Stomach (tissue), 9 donors: ENCODE data around the gene COTL1. TPM values are rescaled to one million over a fixed set of nuclear protein-coding genes. Genes with fewer than 3 reads are reported as not detected.

Experiments
- DNase-seq, 2 donors: peaks; one replicate each; pipeline versions ENCODE4 v3.0.0 to v3.0.0-alpha.2; 2013 to 2019
- H3K27ac ChIP-seq, 5 donors: fragments of 200-600 bp in 4 of 5; sonication (generic) in 4 of 5; one replicate each; pipeline ENCODE4 v1.5.1; 2013 to 2019; ENCODE audit warnings: mild to moderate bottlenecking in 1 of 5, moderate library complexity in 1 of 5
- H3K27me3 ChIP-seq, 3 donors: fragments of 200-600 bp; sonication (generic); one replicate each; pipeline ENCODE4 v1.5.1; 2017 to 2019; ENCODE audit warnings: mixed run types in 1 of 3
- H3K36me3 ChIP-seq, 4 donors: fragments of 200-600 bp; sonication (generic); 1 replicate in 3 of 4; 2 replicates in 1 of 4; pipeline ENCODE4 v1.5.1; 2016 to 2019
- H3K4me1 ChIP-seq, 4 donors: fragments of 200-600 bp; sonication (generic); one replicate each; pipeline ENCODE4 v1.5.1; 2016 to 2019
- H3K4me3 ChIP-seq, 4 donors: fragments of 200-600 bp; sonication (generic) in 3 of 4; one replicate each; pipeline ENCODE4 v1.5.1; 2016 to 2019; ENCODE audit warnings: mild to moderate bottlenecking in 1 of 4
- H3K9me3 ChIP-seq, 4 donors: fragments of 200-600 bp; sonication (generic); one replicate each; pipeline ENCODE4 v1.5.1; 2016 to 2019
- CTCF ChIP-seq, 7 experiments: fragments of 450-650 bp in 4 of 7; fragments of 200-600 bp in 3 of 7; sonication (generic) in 3 of 7; IDR thresholded peaks; one replicate each; pipeline ENCODE4 v1.5.1; 2016 to 2019; ENCODE audit warnings: antibody characterized with exemption in 7 of 7, control low read depth in 2 of 7, mild to moderate bottlenecking in 1 of 7
- EP300 ChIP-seq: sonication (generic); formaldehyde crosslinking; IDR thresholded peaks from one replicate; pipeline ENCODE4 v1.6.1; 2017; ENCODE audit warnings: antibody characterized with exemption
- POLR2A ChIP-seq, 4 donors: fragments of 450-650 bp; IDR thresholded peaks; one replicate each; pipeline ENCODE4 v1.6.1; 2016; ENCODE audit warnings: antibody characterized with exemption in 4 of 4, control low read depth in 2 of 4, mild to moderate bottlenecking in 1 of 4, moderate library complexity in 1 of 4
- POLR2AphosphoS5 ChIP-seq, 3 donors: sonication (generic); formaldehyde crosslinking; IDR thresholded peaks; one replicate each; pipeline ENCODE4 v1.6.1; 2016; ENCODE audit warnings: antibody characterized with exemption in 3 of 3
- WGBS, 5 donors: extraction: QIAGEN DNeasy Blood & Tissue Kit in 3 of 5; methylation state at CpG; one replicate each; pipeline versions ENCODE4 v1.1.5 to v1.1.7; 2013 to 2018; 5-methylcytosine and 5-hydroxymethylcytosine counted together
- intact Hi-C: fragments of 100-400 bp; cut with DNase I; formaldehyde crosslinking; loops from one replicate; pipeline ENCODE4 v1.15.1; 2023; ENCODE audit warnings: low total_unique reads
- polyA plus RNA-seq, 3 donors: library from polyadenylated mRNA; stranded (reverse); fragments of 200-250 nt; gene quantifications; one replicate each; pipeline ENCODE4 v1.2.3, GENCODE V29; 2013
- total RNA-seq, 5 donors: library from RNA; depleted of rRNA; stranded (reverse); fragments of >200 nt; gene quantifications; one replicate each; pipeline versions ENCODE4 v1.1.0 to v1.2.3, GENCODE V29; 2014 to 2016
- donor health status: healthy with polysubstance abuse.
- donor health status: Bipolar disorder and iron deficiency.
- donor health status: healthy.

The COTL1 gene
- total and polyA plus RNA-seq, 8 donors: 40.3 to 187 (median 177) TPM

GRCh38 chr16:84537491-84538151 lies 80.3 kb downstream of the COTL1 start:
- DNase-seq: no peak
- intact Hi-C loops: no loop called here
- no peaks in the 10 kb centered on the region for H3K9me3 ChIP-seq
- H3K27ac ChIP-seq: no peak overlapping the region
- no peaks in the 10 kb centered on the region for H3K27me3 ChIP-seq
- no peak overlapping the region for H3K4me3 ChIP-seq
- peaks cover 3 to 9% (median 7%) of the 10 kb centered on the region in 4 donors for H3K4me1 ChIP-seq
- 69 to 85% (median 82%) methylated on average over 10 to 11 of the region's 11 CpGs for WGBS, 5 donors
- H3K36me3 ChIP-seq: no peaks in the 10 kb centered on the region
- no peak for TF ChIP-seq EP300
- no peak for TF ChIP-seq POLR2AphosphoS5 (IDR thresholded peaks at IDR 0.05)
- TF ChIP-seq POLR2A (IDR thresholded peaks at IDR 0.05): no peak
- no peak for TF ChIP-seq CTCF (IDR thresholded peaks at IDR 0.05)

- intact Hi-C loops: no loop called here
- Histone ChIP-seq H3K27me3 (no peaks in the 10 kb centered on the region), H3K27ac (no peak overlapping the region), H3K36me3 (no peaks in the 10 kb centered on the region), H3K9me3 (no peaks in the 10 kb centered on the region), H3K4me3 (no peak overlapping the region), H3K4me1 (peaks cover 13 to 24% (median 21%) of the 10 kb centered on the region in 4 donors)
- DNase-seq: no peak
- 87 to 89% (median 88%) methylated on average over 9 of the region's 9 CpGs for WGBS, 5 donors
- TF ChIP-seq POLR2AphosphoS5 (IDR thresholded peaks at IDR 0.05): no peak
- TF ChIP-seq CTCF (IDR thresholded peaks at IDR 0.05): no peak
- TF ChIP-seq EP300: no peak
- no peak for TF ChIP-seq POLR2A (IDR thresholded peaks at IDR 0.05)
Measured at GRCh38 chr16:84535851-84536250, 82.0 kb downstream of the COTL1 start.

- no peak for DNase-seq
- no peak overlapping the region for H3K27ac ChIP-seq
- no peak for TF ChIP-seq POLR2AphosphoS5 (IDR thresholded peaks at IDR 0.05)
- TF ChIP-seq CTCF (IDR thresholded peaks at IDR 0.05): no peak
- no peak for TF ChIP-seq EP300
- no peak for TF ChIP-seq POLR2A (IDR thresholded peaks at IDR 0.05)
- no peaks in the 10 kb centered on the region for H3K9me3 ChIP-seq
- H3K36me3 ChIP-seq: no peaks in the 10 kb centered on the region
- H3K4me3 ChIP-seq: no peak overlapping the region
- no peaks in the 10 kb centered on the region for H3K27me3 ChIP-seq
- peaks cover 13 to 24% (median 21%) of the 10 kb centered on the region in 4 donors for H3K4me1 ChIP-seq
- WGBS, 5 donors: 64 to 79% (median 73%) methylated on average over 6 of the region's 6 CpGs
- intact Hi-C loops: no loop called here
Measured at GRCh38 chr16:84535408-84535807, 82.5 kb downstream of the COTL1 start.

DNA sequence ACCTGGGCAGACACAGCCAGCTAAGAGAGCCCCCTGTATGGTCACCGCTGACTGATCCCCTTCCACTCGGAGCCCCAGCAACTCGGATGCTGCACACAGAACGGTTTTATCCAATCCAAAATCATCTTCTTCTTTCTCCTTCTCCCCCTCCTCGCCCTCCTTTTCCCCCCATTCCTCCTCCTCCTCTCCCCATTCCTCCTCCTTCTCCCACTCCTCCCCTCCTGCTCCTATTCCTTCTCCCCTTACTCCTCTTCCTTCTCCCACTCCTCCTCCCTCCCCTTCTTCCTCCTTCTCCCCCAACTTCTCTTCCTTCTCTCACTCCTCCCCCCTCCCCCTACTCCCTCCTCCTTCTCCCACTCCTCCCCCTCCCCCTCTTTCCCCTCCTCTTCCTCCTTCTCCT lies 83.1 kb downstream of the COTL1 start:
- intact Hi-C loops: no loop called here
- Histone ChIP-seq H3K36me3 (no peaks in the 10 kb centered on the region), H3K27me3 (no peaks in the 10 kb centered on the region), H3K27ac (no peak overlapping the region), H3K9me3 (peaks cover 0 to 5% (median 0%) of the 10 kb centered on the region in 4 donors), H3K4me1 (peaks cover 13 to 24% (median 21%) of the 10 kb centered on the region in 4 donors), H3K4me3 (no peak overlapping the region)
- WGBS, 5 donors: 91 to 94% (median 93%) methylated on average over 5 of the region's 5 CpGs
- TF ChIP-seq POLR2AphosphoS5 (IDR thresholded peaks at IDR 0.05) (no peak), EP300 (no peak), CTCF (IDR thresholded peaks at IDR 0.05) (no peak), POLR2A (IDR thresholded peaks at IDR 0.05) (no peak)
- DNase-seq: no peak
